IMR-90 (cell line): ENCODE data around the gene FOXK1. TPM values are rescaled to one million over a fixed set of nuclear protein-coding genes. Genes with fewer than 3 reads are reported as not detected.

Source experiments
- ATAC-seq: fragments of 200-7000 bp; cut with Tn5 transposase; 2 replicates; pipeline ENCODE4 v1.9.1; 2020; ENCODE audit warnings: low read depth, mild to moderate bottlenecking, moderate library complexity
- BruUV-seq: library from RNA; stranded (reverse); fragments of 400-500 nt; replicated peaks from 2 replicates; lab custom pipeline; 2021; lab: Mats Ljungman, UMichigan
- CTCF ChIA-PET: fragments of 300-600 bp; formaldehyde crosslinking; extraction: SDS; loops from one replicate; lab custom pipeline; 2021; ENCODE audit warnings: antibody characterized with exemption; lab: Yijun Ruan, JAX
- POLR2A ChIA-PET: fragments of 300-600 bp; sonication (Branson Sonifier 250); formaldehyde crosslinking; loops from one replicate; lab custom pipeline; 2022; ENCODE audit warnings: antibody characterized with exemption; ENCODE audit not compliant: unreplicated experiment; lab: Charles Lee
- DNase-seq: peaks from one replicate; pipeline ENCODE4 v3.0.0; 2013
- H2AFZ ChIP-seq: replicated peaks from 2 replicates; pipeline ENCODE3; 2013; ENCODE audit warnings: low read length, mild to moderate bottlenecking; ENCODE audit not compliant: poor library complexity
- H2AK5ac ChIP-seq: 2 replicates; pipeline ENCODE4 v1.6.1; 2013; ENCODE audit warnings: low read depth, low read length, inconsistent platforms
- H2AK9ac ChIP-seq: replicated peaks from 2 replicates; pipeline ENCODE3; 2013; ENCODE audit warnings: mild to moderate bottlenecking, low read depth, low read length, moderate library complexity; ENCODE audit not compliant: poor library complexity
- H2BK120ac ChIP-seq: 2 replicates; pipeline ENCODE4 v1.6.1; 2013; ENCODE audit warnings: low read depth, low read length, inconsistent platforms
- H2BK15ac ChIP-seq: 3 replicates; pipeline ENCODE4 v1.6.1; 2013; ENCODE audit warnings: low read depth, low read length, inconsistent platforms
- H2BK20ac ChIP-seq: 2 replicates; pipeline ENCODE4 v1.6.1; 2013; ENCODE audit warnings: low read depth, mild to moderate bottlenecking, inconsistent platforms, low read length, moderate library complexity
- H2BK5ac ChIP-seq: 2 replicates; pipeline ENCODE4 v1.6.1; 2013; ENCODE audit warnings: mild to moderate bottlenecking, low read depth, low read length, inconsistent platforms; ENCODE audit not compliant: poor library complexity, severe bottlenecking
- H3K14ac ChIP-seq: replicated peaks from 2 replicates; pipeline ENCODE4 v1.6.1; 2013; ENCODE audit warnings: low read depth, low read length, inconsistent platforms
- H3K18ac ChIP-seq: 2 replicates; pipeline ENCODE4 v1.6.1; 2013; ENCODE audit warnings: low read depth, low read length, control low read depth
- H3K23ac ChIP-seq: 2 replicates; pipeline ENCODE4 v1.6.1; 2013; ENCODE audit warnings: low read depth, low read length, inconsistent platforms
- H3K27ac ChIP-seq: 2 replicates; pipeline ENCODE4 v1.5.1; 2013; ENCODE audit warnings: mild to moderate bottlenecking, control low read depth, low read length; ENCODE audit not compliant: insufficient read depth
- H3K27me3 ChIP-seq: 2 replicates; pipeline ENCODE4 v1.6.1; 2013; ENCODE audit warnings: low read length; ENCODE audit not compliant: control insufficient read depth, insufficient read depth
- H3K36me3 ChIP-seq: 2 replicates; pipeline ENCODE4 v1.6.1; 2013; ENCODE audit warnings: low read length, mixed read lengths; ENCODE audit not compliant: control insufficient read depth, insufficient read depth
- H3K4ac ChIP-seq: 2 replicates; pipeline ENCODE4 v1.6.1; 2013; ENCODE audit warnings: low read depth, low read length, inconsistent platforms
- H3K4me1 ChIP-seq: 2 replicates; pipeline ENCODE4 v1.6.1; 2013; ENCODE audit warnings: low read length, mixed read lengths; ENCODE audit not compliant: control insufficient read depth, insufficient read depth
- H3K4me2 ChIP-seq: 2 replicates; pipeline ENCODE4 v1.6.1; 2013; ENCODE audit warnings: low read depth, mild to moderate bottlenecking, control low read depth, low read length, moderate library complexity
- H3K4me3 ChIP-seq: 2 replicates; pipeline ENCODE4 v1.5.1; 2013; ENCODE audit warnings: low read depth, mild to moderate bottlenecking, control low read depth, low read length, moderate library complexity; ENCODE audit not compliant: insufficient read depth
- H3K56ac ChIP-seq: 2 replicates; pipeline ENCODE4 v1.6.1; 2013; ENCODE audit warnings: low read length, inconsistent platforms; ENCODE audit not compliant: insufficient read depth; ENCODE audit errors: extremely low read depth
- H3K79me1 ChIP-seq, 2 experiments: 2 replicates each; pipeline ENCODE4 v1.6.1; 2013; ENCODE audit warnings: low read length in 2 of 2, inconsistent platforms in 1 of 2, low read depth in 1 of 2
- H3K9ac ChIP-seq: 2 replicates; pipeline ENCODE4 v1.6.1; 2013; ENCODE audit warnings: low read depth, low read length, control low read depth
- H3K9me1 ChIP-seq: 2 replicates; pipeline ENCODE4 v1.6.1; 2013; ENCODE audit warnings: low read length, inconsistent platforms; ENCODE audit not compliant: insufficient read depth
- H3K9me3 ChIP-seq: 2 replicates; pipeline ENCODE4 v1.6.1; 2013; ENCODE audit warnings: low read length; ENCODE audit not compliant: control insufficient read depth, insufficient read depth
- H4K20me1 ChIP-seq: 2 replicates; pipeline ENCODE4 v1.6.1; 2013; ENCODE audit warnings: low read length, inconsistent platforms; ENCODE audit not compliant: insufficient read depth
- H4K5ac ChIP-seq: 2 replicates; pipeline ENCODE4 v1.6.1; 2013; ENCODE audit warnings: mild to moderate bottlenecking, low read depth, low read length, control low read depth
- H4K8ac ChIP-seq, 2 experiments: 2 replicates each; pipeline ENCODE4 v1.6.1; 2013; ENCODE audit warnings: low read depth in 2 of 2, low read length in 2 of 2, control low read depth in 1 of 2, inconsistent platforms in 1 of 2
- H4K91ac ChIP-seq: 2 replicates; pipeline ENCODE4 v1.6.1; 2013; ENCODE audit warnings: low read depth, low read length, inconsistent platforms; ENCODE audit not compliant: insufficient read depth
- BHLHE40 ChIP-seq: fragments of 150-350 bp; IDR thresholded peaks from 2 replicates; pipeline ENCODE4 v1.6.1; 2016; ENCODE audit warnings: mild to moderate bottlenecking, low read depth, low read length
- CEBPB ChIP-seq: IDR thresholded peaks from 2 replicates; pipeline ENCODE4 v1.6.1; 2012; ENCODE audit warnings: low read depth, low read length, improper control_type of control experiment
- CHD1 ChIP-seq: IDR thresholded peaks from 2 replicates; pipeline ENCODE4 v1.6.1; 2012; ENCODE audit warnings: low read depth, low read length, improper control_type of control experiment
- CTCF ChIP-seq: conservative IDR thresholded peaks from 2 replicates; pipeline ENCODE4 v1.5.1; 2012; ENCODE audit warnings: mild to moderate bottlenecking, low read depth, low read length, improper control_type of control experiment
- ELK1 ChIP-seq: fragments of 150-350 bp; IDR thresholded peaks from 2 replicates; pipeline ENCODE4 v1.6.1; 2016; ENCODE audit warnings: low read depth, mild to moderate bottlenecking, low read length, moderate library complexity, borderline replicate concordance
- FOS ChIP-seq: fragments of 150-350 bp; IDR thresholded peaks from 2 replicates; pipeline ENCODE4 v1.6.1; 2016; ENCODE audit warnings: low read depth, low read length
- MAFK ChIP-seq: IDR thresholded peaks from 2 replicates; pipeline ENCODE4 v1.6.1; 2012; ENCODE audit warnings: low read depth, low read length, improper control_type of control experiment
- MAZ ChIP-seq: IDR thresholded peaks from 2 replicates; pipeline ENCODE4 v1.6.1; 2012; ENCODE audit warnings: low read depth, mild to moderate bottlenecking, low read length, improper control_type of control experiment, moderate library complexity, borderline replicate concordance
- MXI1 ChIP-seq: IDR thresholded peaks from 2 replicates; pipeline ENCODE4 v1.6.1; 2012; ENCODE audit warnings: low read depth, mild to moderate bottlenecking, low read length, moderate library complexity, borderline replicate concordance
- NFE2L2 ChIP-seq: fragments of 150-350 bp; IDR thresholded peaks from 2 replicates; pipeline ENCODE4 v1.6.1; 2016; ENCODE audit warnings: low read depth, mild to moderate bottlenecking, low read length
- POLR2A ChIP-seq: IDR thresholded peaks from 2 replicates; pipeline ENCODE4 v1.6.1; 2012; ENCODE audit warnings: mild to moderate bottlenecking, low read depth, low read length
- RAD21 ChIP-seq: IDR thresholded peaks from 2 replicates; pipeline ENCODE4 v1.6.1; 2012; ENCODE audit warnings: low read length, improper control_type of control experiment
- RCOR1 ChIP-seq: IDR thresholded peaks from 2 replicates; pipeline ENCODE4 v1.6.1; 2012; ENCODE audit warnings: mild to moderate bottlenecking, low read length, improper control_type of control experiment; ENCODE audit not compliant: insufficient replicate concordance
- RFX5 ChIP-seq: IDR thresholded peaks from 2 replicates; pipeline ENCODE4 v1.8.0; 2012; ENCODE audit warnings: low read depth, mild to moderate bottlenecking, low read length, moderate library complexity
- SMC3 ChIP-seq: fragments of 150-350 bp; IDR thresholded peaks from 2 replicates; pipeline ENCODE4 v1.6.1; 2016; ENCODE audit warnings: low read depth, mild to moderate bottlenecking, antibody characterized with exemption, low read length, moderate library complexity
- USF2 ChIP-seq: fragments of 150-350 bp; IDR thresholded peaks from 2 replicates; pipeline ENCODE4 v1.6.1; 2017; ENCODE audit warnings: mild to moderate bottlenecking, antibody characterized with exemption, low read length, low read depth
- WGBS, 2 experiments: methylation state at CpG; one replicate each; pipeline versions ENCODE4 v1.1.5 to v1.1.7; 2013; ENCODE audit warnings: missing lambda C conversion rate in 2 of 2; ENCODE audit not compliant: insufficient read length in 1 of 2; ENCODE audit errors: extremely low coverage in 2 of 2; 5-methylcytosine and 5-hydroxymethylcytosine counted together
- dilution Hi-C: fragments of 300-500 bp; cut with HindIII; formaldehyde crosslinking; loops from one replicate; pipeline ENCODE4 v1.14.3; 2018; ENCODE audit warnings: low sequenced_read_pairs; ENCODE audit not compliant: unreplicated experiment
- in situ Hi-C: fragments of 300-500 bp; cut with MboI; formaldehyde crosslinking; loops from 3 replicates; pipeline ENCODE4 v1.14.3; 2019; ENCODE audit warnings: low sequenced_read_pairs, inconsistent platforms, mixed read lengths
- intact Hi-C: fragments of 100-400 bp; cut with micrococcal nuclease; formaldehyde crosslinking; loops from 2 replicates; pipeline ENCODE4 v1.10.0; 2022
- polyA plus RNA-seq, 3 experiments: library from polyadenylated mRNA; depleted of rRNA; stranded (reverse); fragments of >200 nt; gene quantifications; 2 replicates each; pipeline ENCODE4 v1.2.3, GENCODE V29; 2012; ENCODE audit warnings: low replicate concordance in 1 of 3
- total RNA-seq: library from RNA; depleted of rRNA; stranded (reverse); fragments of >200 nt; gene quantifications from 2 replicates; pipeline ENCODE4 v1.2.3, GENCODE V29; 2012

The FOXK1 gene
- total and polyA plus RNA-seq, 2 of the 4 experiments (the other 2 are of a cell fraction): 4.3 to 8.8 TPM

- H3K9me3 ChIP-seq: no peaks in the 10 kb centered on the region
- ChIA-PET CTCF (no interaction called here), POLR2A (no interaction called here)
- H2BK20ac ChIP-seq: no peak overlapping the region
- TF ChIP-seq RCOR1: no peak
- TF ChIP-seq MAFK: no peak
- no peak for TF ChIP-seq ELK1
- TF ChIP-seq RAD21: no peak
- TF ChIP-seq MAZ: no peak
- TF ChIP-seq USF2: no peak
- TF ChIP-seq FOS: no peak
- no peak for TF ChIP-seq MXI1
- TF ChIP-seq BHLHE40: no peak
- TF ChIP-seq POLR2A: no peak
- TF ChIP-seq SMC3: no peak
- no peak for TF ChIP-seq CHD1
- TF ChIP-seq CTCF: no peak
- no peak for TF ChIP-seq RFX5
- TF ChIP-seq NFE2L2: no peak
- TF ChIP-seq CEBPB: no peak
- no peak overlapping the region for H3K18ac ChIP-seq
- intact Hi-C loops (no loop called here), in situ Hi-C loops (no loop called here), dilution Hi-C loops (no loop called here)
- no peak overlapping the region for H2BK15ac ChIP-seq
- no peaks in the 10 kb centered on the region for H3K27me3 ChIP-seq
- no peak overlapping the region for H3K23ac ChIP-seq
- peaks cover 14 to 66% of the 10 kb centered on the region in 2 experiments for H3K79me1 ChIP-seq
- H4K5ac ChIP-seq: no peak overlapping the region
- no TSS peak for BruUV-seq
- no peak overlapping the region for H2AK9ac ChIP-seq
- H3K14ac ChIP-seq: no peak overlapping the region
- no peak overlapping the region for H3K27ac ChIP-seq
- no peak overlapping the region for H2BK120ac ChIP-seq
- H4K8ac ChIP-seq: no peak overlapping the region
- no peak overlapping the region; the same call in 1 of the 2 replicates for H3K4ac ChIP-seq
- ATAC-seq (no peak), DNase-seq (no peak)
- no peak overlapping the region for H3K9ac ChIP-seq
- 0 out of 2 replicates have a peak overlapping the region, but pooled peaks have one; percentile 7 for H2AK5ac ChIP-seq
- no peak overlapping the region for H2AFZ ChIP-seq
- WGBS, 2 experiments: 100% methylated on average over 5 of the region's 22 CpGs; no CpG with 5 or more reads in 1 of the 2 experiments
- no peak overlapping the region for H3K4me3 ChIP-seq
- peaks cover 3% of the 10 kb centered on the region; the same call in 1 of the 2 replicates for H4K20me1 ChIP-seq
- H3K9me1 ChIP-seq: peaks cover 13% of the 10 kb centered on the region
- H3K56ac ChIP-seq: no peak overlapping the region
- H3K4me2 ChIP-seq: no peak overlapping the region
- H4K91ac ChIP-seq: no peak overlapping the region
- peaks cover 19% of the 10 kb centered on the region for H3K4me1 ChIP-seq
- peaks cover 30% of the 10 kb centered on the region for H3K36me3 ChIP-seq
- no peak overlapping the region for H2BK5ac ChIP-seq
Measured at GRCh38 chr7:4740796-4741195, 58.7 kb downstream of the FOXK1 start.
